H1 (cell line): ENCODE data around the gene CHMP6. TPM values are rescaled to one million over a fixed set of nuclear protein-coding genes. Genes with fewer than 3 reads are reported as not detected.

ENCODE experiments used
- BRCA1 ChIP-seq: IDR thresholded peaks from 2 replicates; pipeline ENCODE4 v1.6.1; 2012; ENCODE audit warnings: low read depth, low read length, improper control_type of control experiment
- MAX ChIP-seq: IDR thresholded peaks from 2 replicates; pipeline ENCODE4 v1.6.1; 2012; ENCODE audit warnings: inconsistent platforms
- SIN3A ChIP-seq, 2 experiments: IDR thresholded peaks in 1 of 2; conservative IDR thresholded peaks in 1 of 2; 2 replicates each; pipeline ENCODE4 v1.6.1; 2011 to 2012; ENCODE audit warnings: low read length in 2 of 2, improper control_type of control experiment in 1 of 2, low read depth in 1 of 2, mild to moderate bottlenecking in 1 of 2
- SP4 ChIP-seq: IDR thresholded peaks from 2 replicates; pipeline ENCODE4 v1.6.1; 2012; ENCODE audit warnings: low read length, inconsistent platforms
- SRF ChIP-seq: IDR thresholded peaks from 2 replicates; pipeline ENCODE4 v1.6.1; 2011; ENCODE audit warnings: mild to moderate bottlenecking, low read depth, low read length, moderate library complexity
- SUZ12 ChIP-seq: fragments of 200-600 bp; sonication (generic); IDR thresholded peaks from 2 replicates; pipeline ENCODE4 v1.6.1; 2012; ENCODE audit warnings: mild to moderate bottlenecking, inconsistent platforms, low read length, moderate library complexity, mixed read lengths
- polyA plus RNA-seq, 7 experiments: library from polyadenylated mRNA; depleted of rRNA in 3 of 7; stranded (reverse) in 5 of 7; unstranded in 2 of 7; fragments of >200 nt in 5 of 7; fragments of 200-250 nt in 2 of 7; gene quantifications; 1 replicate in 5 of 7; 2 replicates in 1 of 7; 4 replicates in 1 of 7; pipeline versions ENCODE4 v1.2.1 to v1.2.3, GENCODE V29; 2011 to 2013; ENCODE audit warnings: missing spikeins in 2 of 7, mixed read lengths in 2 of 7
- total RNA-seq: library from RNA; stranded (reverse); fragmentation: NEBNext Ultra II Directional; extraction: Animal tissue kit (Norgen Biotek cat#: 25700); gene quantifications from 2 replicates; pipeline ENCODE4 v1.2.1, GENCODE V29; 2021
- TF ChIP-seq, protein P1 (sequence below): IDR thresholded peaks from 2 replicates; pipeline ENCODE4 v1.6.1; 2011; ENCODE audit warnings: low read length, improper control_type of control experiment

CHMP6 gene
- total and polyA plus RNA-seq, 2 of the 8 experiments (the other 6 are each of a cell fraction or from before 2014, with no cell fraction given) = 15.7 to 24.3 TPM

DNA sequence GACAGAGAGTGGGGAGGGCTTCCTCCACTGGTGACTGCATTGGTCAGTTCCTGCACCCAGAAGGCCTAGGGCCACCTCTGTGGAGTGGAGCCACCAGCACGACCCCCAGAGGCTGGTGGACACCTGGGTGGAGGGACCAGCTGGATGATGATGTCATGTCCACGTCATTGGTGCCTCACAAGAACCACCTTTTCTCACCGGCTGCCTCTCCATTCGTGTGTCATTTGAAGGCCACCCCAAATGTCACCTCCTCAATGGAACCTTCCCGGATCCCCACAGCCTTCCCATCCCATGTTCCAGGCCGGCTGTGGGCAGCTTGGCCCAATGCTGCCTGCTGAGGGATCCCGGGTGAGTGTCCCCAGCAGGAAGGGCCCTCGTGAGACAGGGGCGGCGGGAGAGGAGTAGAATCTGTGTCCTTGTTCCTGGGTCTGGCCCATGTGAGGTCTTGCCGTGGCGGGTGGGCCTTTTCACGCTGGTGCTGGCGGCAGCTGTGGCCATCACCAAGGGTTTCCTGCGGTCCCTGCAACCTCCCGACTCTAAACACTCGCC lies 9.1 kb upstream of the CHMP6 start (continued):
- no peak for TF ChIP-seq SIN3A (conservative IDR thresholded peaks at IDR 0.05 in 1 of 2, IDR thresholded peaks at IDR 0.05 in 1 of 2; ENCODE audit: low read depth in 1 of 2, low read length in 2 of 2)
- TF ChIP-seq, protein P1, sequence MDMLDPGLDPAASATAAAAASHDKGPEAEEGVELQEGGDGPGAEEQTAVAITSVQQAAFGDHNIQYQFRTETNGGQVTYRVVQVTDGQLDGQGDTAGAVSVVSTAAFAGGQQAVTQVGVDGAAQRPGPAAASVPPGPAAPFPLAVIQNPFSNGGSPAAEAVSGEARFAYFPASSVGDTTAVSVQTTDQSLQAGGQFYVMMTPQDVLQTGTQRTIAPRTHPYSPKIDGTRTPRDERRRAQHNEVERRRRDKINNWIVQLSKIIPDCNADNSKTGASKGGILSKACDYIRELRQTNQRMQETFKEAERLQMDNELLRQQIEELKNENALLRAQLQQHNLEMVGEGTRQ = no peak
- TF ChIP-seq MAX = no peak
- no peak for TF ChIP-seq SUZ12
- no peak for TF ChIP-seq SP4
- TF ChIP-seq SRF = no peak
- no peak for TF ChIP-seq BRCA1
